Measurements from ENCODE around the gene KREMEN2.

KREMEN2 gene

DNA sequence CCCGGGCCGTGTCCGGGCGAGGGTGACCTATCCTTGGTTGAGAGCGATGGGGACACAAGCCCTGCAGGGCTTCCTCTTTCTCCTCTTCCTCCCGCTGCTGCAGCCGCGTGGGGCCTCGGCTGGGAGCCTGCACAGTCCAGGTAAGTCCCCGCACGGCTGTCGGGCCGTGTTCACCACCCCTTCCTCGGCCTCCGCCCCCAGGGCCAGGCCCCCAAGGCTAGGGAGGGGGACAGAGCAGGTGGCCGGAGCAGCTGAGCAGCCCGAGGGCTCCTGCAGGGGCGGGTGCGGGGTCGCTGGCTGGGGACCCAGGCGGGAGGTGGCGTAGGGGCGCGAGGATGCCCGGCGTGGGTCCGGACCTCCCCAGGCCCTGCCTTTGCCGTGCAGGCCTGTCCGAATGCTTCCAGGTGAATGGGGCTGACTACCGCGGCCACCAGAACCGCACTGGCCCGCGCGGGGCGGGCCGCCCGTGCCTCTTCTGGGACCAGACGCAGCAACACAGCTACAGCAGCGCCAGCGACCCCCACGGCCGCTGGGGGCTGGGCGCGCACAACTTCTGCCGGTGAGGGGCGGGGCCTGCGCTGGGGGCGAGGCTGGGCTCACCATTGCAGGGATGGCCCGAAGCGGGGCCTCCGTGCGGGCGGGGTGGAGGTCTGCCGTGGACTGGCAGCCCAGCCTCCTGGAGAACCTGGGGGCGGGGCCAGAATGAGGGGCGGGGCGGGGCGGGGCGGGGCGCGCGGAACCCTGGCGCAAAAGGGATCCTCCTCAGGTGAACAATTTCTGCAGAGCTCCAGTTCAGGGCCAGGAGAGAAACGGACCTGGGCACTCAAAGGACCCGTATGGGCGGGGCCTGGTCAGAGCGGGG, 631 bp downstream of the KREMEN2 start:
- DNase-seq (ENCODE audit: low read depth): no peak

DNA sequence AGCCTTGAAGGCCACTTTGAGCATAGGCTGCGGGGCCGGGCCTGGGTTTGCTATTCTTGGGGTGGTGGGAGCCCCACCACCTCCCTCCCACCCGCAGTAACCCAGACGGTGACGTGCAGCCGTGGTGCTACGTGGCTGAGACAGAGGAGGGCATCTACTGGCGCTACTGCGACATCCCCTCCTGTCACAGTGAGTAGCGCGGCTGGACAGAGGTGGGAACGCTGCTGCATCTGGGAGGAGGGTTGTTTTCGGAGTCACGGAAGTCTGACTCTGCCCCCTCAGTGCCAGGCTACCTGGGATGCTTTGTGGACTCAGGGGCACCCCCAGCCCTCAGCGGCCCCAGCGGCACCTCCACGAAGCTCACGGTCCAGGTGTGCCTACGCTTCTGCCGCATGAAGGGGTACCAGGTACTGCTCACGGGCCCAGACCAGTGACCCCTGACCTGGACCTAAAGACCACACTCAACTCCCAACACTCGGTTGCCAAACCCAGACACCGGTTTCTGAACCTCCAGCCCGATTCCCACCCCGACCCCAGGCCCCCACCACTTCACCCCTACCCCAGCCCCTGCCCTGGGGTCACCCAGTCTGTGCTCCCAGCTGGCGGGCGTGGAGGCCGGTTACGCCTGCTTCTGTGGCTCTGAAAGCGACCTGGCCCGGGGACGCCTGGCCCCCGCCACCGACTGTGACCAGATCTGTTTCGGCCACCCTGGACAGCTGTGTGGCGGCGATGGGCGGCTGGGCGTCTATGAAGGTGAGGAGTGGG, 2.1 kb downstream of the KREMEN2 start:
- no peak for DNase-seq (ENCODE audit: low read depth)

DNA sequence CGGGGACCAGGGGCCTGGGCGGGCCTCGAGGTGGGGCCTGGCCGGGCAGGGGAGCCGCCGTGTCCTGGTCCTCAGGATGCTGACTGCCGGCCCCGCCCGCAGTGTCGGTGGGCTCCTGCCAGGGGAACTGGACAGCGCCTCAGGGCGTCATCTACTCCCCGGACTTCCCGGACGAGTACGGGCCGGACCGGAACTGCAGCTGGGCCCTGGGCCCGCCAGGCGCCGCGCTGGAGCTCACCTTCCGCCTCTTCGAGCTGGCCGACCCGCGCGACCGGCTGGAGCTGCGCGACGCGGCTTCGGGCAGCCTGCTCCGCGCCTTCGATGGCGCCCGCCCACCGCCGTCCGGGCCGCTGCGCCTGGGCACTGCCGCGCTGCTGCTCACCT, 2.7 kb downstream of the KREMEN2 start:
- DNase-seq (ENCODE audit: low read depth): no peak

DNA sequence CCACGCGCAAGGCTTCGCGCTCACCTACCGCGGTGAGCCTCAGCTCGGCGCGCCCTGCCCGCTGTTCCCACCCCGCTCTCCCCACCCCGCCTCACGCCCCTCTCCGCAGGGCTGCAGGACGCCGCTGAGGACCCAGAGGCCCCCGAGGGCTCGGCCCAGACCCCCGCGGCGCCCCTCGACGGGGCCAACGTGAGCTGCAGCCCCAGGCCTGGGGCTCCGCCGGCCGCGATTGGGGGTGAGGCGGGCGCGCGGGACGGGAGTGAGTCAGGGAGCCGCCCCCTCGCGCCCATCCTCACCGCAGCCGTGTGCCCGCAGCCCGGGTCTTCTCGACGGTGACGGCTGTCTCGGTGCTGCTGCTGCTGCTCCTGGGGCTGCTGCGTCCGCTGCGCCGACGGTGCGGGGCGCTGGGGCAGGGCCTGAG, 3.1 kb downstream of the KREMEN2 start:
- no peak for DNase-seq (ENCODE audit: low read depth)

DNA sequence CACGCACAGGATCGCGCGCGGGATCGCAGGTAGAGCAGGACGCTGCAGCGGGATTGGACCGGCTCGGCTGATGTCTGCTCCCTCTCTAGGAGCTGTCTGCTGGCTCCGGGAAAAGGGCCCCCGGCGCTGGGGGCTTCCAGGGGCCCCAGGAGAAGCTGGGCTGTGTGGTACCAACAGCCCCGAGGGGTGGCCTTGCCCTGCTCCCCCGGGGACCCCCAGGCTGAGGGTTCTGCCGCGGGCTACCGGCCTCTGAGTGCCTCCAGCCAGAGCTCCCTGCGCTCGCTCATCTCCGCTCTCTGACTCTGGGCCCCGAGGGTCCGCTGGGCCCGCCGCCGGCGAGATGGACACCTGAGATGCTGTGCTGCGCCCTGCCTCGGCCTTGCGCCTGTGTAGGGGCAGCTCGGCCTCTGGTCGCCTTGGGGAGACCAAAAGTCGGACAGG, 3.7 kb downstream of the KREMEN2 start:
- no peak for DNase-seq (ENCODE audit: low read depth)

DNA sequence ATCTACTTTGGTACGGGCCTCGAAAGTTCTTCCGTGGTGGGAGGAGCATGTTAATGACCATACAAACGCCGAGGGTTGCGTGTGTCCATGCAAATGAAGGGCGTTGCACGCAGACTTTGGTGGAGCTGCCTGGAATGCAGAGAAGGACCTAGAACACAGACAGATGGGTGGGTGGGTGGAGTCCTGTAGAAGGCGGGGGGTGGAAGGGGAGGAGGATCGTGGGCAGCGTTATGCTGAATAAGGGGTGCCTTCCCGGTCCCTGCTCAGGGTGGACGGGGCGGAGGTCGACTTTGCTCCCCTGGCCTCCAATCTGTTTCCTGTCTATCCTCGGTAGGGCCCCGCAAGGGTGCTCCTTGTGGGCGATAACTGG, 4.3 kb downstream of the KREMEN2 start:
- no peak for DNase-seq (ENCODE audit: low read depth)

DNA sequence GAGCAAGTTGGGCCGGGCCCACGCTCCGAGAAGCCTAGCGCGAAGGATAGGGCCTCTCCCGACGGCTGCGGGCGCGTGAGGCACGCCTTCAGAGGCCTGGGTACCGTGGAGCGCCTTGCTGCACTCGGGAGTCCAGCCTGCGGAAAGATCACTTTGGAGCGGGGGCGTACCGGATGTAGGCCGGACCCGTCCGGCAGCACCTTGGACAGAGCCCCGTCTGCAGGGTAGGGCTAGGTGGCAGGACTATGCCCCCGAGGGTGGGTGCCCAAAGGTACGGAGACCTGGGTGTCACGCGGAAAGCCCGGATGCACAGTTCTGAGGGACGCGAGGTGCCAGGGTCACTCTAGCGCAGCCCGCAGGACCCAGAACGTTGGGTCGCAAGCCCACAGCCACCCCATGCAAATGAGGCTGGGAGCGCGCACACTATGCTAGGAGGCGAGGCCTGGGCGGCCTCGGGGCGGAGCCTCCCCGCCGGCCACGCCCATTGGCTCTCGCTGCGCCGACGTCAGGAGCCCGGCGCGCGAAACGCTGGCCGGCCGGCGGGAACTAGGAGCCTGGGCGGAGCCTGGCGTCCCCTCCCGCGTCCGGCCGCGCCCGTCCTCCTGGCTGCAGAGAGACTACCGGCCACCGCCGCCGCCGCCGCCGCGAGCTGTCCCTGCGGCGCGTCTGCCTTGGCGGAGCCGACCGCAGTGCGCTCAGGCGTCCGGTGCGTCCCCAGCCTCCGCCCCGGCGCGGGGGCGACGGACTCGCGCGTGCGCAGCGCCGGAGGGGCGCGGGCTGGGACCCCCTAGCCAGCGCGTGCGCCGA, 4.9 kb downstream of the KREMEN2 start, which contains the start of gene PAQR4:
Gene PAQR4 (plus strand): TSS at position 611 of the 807 bp plus-strand sequence. CDS start 327 bp downstream, outside the sequence.
- peak; percentile 72 for DNase-seq (ENCODE audit: low read depth)

DNA sequence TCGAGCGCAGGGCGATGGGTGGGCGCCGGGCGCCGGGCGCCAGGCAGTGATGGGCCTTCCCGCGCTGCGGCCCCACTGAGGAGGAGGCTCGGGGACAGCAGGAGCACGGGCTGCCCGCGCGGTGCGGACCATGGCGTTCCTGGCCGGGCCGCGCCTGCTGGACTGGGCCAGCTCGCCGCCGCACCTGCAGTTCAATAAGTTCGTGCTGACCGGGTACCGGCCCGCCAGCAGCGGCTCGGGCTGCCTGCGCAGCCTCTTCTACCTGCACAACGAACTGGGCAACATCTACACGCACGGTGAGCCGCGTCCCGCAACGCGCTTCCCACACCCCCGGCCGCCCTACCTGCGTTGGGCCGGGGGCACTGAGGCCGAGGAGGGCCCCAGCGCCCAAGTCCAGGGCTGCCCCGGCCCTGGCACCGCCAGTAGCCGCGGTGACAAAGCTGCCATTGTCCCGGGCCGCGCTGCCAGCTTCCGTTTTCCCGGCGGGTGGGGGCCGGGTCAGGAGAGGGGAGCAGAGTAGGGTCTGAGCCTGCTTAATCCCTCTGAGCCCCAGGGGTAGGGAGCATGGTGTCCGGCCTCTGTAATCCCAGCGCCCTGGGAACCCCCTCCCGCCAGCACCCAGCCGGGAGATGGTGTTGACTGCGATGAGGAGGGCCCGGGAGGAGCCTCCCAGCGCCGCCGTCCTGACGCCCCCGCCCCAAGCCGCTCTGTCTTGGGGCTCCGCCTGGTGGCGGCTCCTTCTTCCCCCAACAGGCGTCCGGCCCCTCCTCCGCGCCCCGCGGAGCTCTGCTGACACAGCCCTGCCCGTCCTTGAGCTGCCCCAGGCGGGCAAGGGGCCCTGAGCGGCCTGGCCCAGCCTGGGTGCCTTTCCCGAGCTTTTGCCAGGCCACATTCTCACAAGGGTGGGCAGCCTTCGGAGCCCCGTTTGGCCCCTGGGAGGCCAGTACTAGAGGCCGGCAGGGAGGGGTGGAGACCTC, 5.8 kb downstream of the KREMEN2 start:
- peak; percentile 27 for DNase-seq (ENCODE audit: low read depth)

DNA sequence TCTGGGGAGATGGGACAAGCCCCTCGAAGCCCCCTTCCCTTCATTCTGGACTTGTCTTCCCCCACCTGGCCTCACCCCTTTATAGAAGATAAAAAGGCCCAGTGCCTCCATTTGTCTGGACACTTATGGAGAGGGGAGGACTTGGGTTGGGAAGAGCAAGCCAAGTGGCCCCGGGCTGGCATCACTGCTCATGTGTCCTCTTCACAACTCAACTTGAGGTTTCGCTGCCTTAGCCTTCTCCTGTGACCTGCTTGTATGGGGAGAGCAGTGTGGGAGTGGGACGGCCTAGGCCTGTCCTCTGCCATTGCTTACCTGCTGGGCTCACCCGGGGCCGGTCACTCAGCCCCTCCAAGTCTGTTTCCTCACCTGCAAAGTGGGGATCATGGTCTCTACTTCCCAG, 6.5 kb downstream of the KREMEN2 start:
- no peak for DNase-seq (ENCODE audit: low read depth)

DNA sequence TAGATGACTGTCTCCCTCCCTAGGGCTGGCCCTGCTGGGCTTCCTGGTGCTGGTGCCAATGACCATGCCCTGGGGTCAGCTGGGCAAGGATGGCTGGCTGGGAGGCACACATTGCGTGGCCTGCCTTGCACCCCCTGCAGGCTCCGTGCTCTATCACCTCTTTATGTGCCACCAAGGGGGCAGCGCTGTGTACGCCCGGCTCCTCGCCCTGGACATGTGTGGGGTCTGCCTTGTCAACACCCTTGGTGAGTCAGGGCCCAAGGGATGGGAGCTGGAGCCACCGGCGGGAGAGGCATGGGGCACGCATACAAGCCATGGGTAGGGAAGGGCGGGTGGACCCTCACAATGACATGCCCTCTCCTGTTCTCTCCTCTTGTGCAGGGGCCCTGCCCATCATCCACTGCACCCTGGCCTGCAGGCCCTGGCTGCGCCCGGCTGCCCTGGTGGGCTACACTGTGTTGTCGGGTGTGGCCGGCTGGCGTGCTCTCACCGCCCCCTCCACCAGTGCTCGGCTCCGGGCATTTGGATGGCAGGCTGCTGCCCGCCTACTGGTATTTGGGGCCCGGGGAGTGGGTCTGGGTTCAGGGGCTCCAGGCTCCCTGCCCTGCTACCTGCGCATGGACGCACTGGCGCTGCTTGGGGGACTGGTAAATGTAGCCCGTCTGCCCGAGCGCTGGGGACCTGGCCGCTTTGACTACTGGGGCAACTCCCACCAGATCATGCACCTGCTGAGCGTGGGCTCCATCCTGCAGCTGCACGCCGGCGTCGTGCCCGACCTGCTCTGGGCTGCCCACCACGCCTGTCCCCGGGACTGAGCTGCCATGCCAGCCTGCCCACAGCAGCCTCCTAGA, 7.3 kb downstream of the KREMEN2 start:
- no peak for DNase-seq (ENCODE audit: low read depth)

DNA sequence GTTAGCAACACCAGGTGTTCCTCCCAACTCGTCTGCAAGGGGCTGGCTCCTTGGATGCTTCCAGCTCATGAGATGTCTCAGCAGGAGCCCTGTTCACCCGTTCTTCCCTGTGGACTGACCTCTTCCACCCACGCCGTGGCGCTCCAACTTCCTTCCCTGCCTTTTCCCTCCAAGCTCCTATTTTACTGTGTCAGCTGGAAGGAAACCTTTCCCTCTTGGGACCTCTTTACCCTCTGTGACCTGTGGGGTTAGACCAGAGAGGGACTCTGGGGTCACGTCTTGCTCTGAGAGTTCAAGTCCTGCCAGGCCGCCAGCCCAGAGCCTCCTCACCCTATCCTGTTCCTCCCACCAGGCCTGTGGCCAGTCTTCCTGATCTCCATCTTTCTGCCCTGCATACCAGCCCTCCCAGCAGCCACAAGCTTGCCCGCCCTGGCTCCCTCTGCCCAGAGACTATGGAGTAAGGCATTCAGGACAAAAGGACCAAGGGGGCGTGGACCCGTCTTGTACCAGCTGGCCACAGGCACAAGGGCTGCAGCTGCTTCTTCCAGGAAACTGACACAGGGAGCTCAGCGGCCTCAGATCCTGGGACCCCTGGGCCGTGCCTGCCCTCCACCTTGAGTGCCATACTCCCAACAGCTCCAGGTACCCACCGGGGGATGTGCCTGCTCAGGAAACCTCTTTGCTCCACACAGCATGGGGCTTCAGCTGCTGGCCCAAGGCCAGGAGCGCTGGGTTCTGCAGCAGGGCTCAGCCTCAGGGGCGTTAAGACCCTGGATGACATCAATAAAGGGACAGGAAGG, 8.1 kb downstream of the KREMEN2 start:
- no peak for DNase-seq (ENCODE audit: low read depth)

DNA sequence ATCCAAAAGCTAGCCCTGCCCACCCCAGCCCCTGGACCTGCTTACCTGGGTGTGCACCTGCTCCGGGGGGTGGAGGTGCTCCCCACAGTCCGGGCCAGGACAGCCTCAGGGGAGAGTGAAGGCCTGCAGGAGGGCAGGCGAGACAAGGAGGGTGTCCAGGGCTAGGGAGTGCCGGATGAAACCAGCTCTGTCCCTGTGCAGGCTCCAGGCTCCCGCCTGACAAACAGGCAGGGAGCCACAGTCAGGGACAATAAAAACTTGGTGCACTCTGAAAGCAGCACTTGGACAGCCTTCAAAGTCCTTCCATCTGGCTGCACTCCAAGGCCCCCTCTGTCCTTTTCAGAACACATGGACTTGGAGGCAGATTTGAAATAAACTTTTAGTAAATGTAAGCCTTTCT, 9.0 kb downstream of the KREMEN2 start:
- no peak for DNase-seq (ENCODE audit: low read depth)

DNA sequence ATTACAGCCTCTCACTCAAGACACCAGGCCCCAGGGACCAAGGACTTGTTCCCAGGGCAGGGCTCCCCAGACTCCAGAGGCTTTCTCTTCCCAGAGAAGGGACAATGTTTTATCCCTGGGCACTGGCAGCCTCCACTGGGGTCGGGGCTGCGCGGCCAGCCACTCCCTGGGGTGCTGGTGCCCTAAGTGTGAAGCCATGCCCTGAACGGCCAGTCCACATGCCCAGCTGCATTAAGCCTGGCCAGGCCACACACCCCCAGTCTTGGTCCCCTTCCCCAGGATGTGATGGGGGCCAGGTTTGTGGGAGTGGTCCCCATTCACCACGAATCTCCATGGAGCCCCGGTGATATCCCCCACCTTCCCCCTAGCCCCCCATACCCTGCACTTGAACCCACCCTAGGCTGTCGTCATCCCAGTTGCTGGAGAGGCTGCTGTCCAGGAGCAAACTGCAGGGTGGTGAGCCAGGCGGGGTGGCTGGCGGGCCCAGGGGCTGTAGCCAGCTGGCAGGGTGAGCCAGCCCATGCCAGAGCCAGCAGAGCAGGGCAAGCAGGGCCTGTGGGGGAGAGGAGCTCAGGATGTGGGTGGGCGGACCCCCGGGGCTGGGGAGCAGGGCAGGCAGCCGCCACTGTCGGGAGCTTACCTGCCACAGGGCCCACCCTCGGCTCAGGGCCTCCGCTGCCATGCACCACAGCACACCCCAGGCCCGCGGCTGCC, 9.7 kb downstream of the KREMEN2 start:
- DNase-seq (ENCODE audit: low read depth): no peak

DNA sequence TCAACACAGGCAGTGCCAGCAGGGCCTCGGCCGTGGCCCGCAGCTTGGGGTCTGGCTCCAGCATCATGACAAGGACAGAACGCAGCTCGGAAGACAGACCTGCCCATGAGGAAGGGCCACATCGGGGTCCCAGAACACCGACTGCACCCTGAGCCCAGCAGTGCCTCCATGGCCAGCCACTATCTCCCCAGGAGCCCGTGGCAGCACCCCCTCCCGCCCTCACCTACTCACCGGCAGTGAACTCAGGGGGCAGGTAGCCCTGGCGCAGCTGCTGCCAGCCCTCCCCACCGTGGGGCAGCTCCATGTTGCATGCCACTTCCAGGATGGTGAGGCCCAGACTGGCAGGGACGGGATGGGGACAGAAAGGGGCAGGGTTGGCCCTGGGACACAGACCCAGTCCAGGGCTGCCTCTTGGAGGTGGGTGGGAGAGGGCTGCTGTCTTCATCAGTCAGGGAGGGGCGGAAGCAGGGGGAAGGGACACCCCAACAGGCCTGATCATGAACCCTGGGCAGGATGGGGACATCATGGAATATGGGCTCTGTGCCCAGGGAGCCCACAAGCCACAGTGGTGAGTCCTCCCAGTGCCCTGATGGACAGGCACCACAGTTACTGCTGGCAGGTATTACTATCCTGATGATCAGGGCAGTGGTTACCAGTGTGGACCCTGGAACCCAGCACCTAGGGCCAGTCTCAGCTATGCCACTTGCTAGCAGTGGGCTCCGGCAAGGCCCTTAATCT, 10.4 kb downstream of the KREMEN2 start:
- no peak for DNase-seq (ENCODE audit: low read depth)

DNA sequence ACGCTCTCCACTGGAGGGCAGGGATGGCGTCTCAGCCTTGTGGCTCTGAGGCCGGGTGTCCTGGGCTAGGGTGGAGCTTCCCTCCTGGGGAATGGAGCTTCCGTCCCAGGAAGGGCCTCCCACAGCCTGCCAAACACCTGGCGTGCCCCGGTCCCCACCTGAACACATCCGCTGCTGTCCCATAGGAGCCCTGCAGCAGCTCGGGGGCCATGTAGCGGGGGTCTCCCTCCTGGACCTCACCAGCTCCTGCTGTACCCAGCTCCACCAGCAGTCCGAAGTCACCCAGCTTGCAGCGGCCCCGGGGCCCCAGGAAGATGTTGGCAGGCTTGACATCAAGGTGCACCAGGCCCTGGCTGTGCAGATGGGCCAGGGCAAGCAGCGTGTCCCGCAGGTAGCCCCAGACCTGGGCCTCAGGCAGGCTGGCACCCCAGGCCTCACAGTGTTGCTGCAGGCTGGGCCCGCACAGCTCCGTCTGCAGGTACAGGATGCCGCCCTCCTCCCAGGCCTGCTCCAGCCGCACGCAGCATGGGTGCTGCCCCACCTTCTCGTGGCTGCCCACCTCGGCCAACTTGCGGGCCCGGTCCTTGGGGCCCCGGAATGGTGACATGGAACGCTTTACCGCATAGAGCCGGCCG, 11.2 kb downstream of the KREMEN2 start:
- no peak for DNase-seq (ENCODE audit: low read depth)

DNA sequence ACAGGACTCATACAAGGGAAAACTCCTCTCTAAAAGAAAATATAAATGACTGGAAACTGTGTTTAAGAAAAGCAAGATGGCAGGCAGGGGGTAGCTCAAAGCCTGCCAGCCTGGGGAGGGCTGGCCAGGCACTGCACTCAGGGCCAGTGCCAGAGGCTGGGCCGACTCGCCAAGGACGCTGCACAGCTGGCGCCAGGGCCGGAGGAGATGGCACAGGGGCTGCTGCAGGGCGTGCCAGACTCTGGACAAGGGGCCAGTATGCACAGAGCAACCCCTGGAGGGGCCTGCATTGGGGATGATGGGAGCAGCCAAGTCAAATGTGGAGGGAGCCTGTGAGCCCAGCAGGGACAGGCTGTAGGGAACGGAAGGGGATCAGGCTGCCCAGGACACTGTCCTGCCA, 12.1 kb downstream of the KREMEN2 start:
- DNase-seq (ENCODE audit: low read depth): no peak

DNA sequence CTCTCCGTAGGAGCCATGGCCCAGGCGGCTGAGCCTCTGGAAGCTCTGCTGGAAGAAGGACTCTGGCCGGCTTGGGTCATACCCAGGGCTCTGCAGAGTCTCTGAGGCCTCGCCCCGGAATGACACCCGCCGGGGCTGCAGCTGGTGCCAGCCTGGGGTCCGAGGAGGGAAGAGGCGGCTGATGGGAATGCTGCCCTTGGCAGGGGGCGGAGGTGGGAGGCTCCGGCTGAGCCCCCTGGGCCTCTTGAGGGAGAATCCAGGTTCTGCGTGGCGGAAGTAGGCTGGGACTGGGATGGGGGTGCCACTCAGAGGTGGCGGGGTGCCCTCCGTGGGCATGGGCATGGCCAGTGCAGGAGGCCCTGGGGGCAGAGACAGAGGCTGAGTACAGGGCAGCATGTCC, 12.6 kb downstream of the KREMEN2 start:
- DNase-seq (ENCODE audit: low read depth): no peak

DNA sequence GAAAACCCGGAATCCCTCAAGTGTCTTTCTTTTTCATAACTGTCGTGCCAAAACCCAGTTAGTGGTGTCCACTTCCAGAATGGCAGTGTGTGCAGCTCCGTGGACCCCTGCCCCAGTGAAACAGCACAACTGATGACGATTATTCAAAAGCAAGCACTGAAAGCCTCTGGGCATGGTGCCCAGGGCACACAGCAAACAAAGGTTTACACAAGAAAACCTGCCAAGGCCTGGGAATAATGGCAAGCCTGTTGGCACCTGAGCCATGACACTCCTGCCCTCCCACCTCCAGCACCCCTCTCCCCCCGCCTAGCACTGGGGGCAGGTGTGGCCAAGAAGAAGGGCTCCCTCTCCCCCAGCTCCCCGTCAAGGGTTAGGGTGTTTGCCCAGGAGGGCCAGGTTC, 13.4 kb downstream of the KREMEN2 start:
- DNase-seq (ENCODE audit: low read depth): no peak
